Measurements from ENCODE around the gene RAB1A. TPM values are rescaled to one million over a fixed set of nuclear protein-coding genes. Genes with fewer than 3 reads are reported as not detected.

The RAB1A gene
- total and polyA plus RNA-seq, 7 donors = 61.9 to 209 (median 88.1) TPM

DNA sequence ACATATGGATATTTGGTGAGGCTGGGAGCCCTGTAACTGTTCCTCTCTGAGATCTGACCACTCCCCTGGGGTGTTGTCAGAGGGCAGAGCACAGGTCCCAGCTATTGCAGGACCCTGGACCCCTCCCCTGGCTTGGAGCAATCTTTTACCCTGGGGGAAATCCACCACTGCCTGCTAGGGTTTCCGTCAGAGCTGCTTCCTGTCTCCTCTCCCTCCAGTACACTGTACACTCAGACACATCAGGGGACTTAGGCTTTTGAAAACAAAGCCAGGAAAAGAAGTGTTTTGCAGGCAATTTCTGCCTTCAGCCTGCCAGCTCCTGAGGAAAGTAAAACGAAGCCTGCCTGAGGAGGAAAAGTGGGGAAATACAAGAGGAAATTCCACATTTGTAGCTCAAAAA is 86.9 kb downstream of the RAB1A start:
- intact Hi-C loops (cut with DNase I) = loop anchor here (5.0 kb wide), 1 partner anchor 56 kb away; the partner anchor contains the start of gene SLC1A4
- DNase-seq = no peak
- no peaks in the 10 kb centered on the region for H3K36me3 ChIP-seq
- TF ChIP-seq EP300 (IDR thresholded peaks at IDR 0.05) = no peak
- no peak for TF ChIP-seq POLR2AphosphoS5 (IDR thresholded peaks at IDR 0.05)
- no peak for TF ChIP-seq POLR2A (IDR thresholded peaks at IDR 0.05)
- TF ChIP-seq, protein P1, sequence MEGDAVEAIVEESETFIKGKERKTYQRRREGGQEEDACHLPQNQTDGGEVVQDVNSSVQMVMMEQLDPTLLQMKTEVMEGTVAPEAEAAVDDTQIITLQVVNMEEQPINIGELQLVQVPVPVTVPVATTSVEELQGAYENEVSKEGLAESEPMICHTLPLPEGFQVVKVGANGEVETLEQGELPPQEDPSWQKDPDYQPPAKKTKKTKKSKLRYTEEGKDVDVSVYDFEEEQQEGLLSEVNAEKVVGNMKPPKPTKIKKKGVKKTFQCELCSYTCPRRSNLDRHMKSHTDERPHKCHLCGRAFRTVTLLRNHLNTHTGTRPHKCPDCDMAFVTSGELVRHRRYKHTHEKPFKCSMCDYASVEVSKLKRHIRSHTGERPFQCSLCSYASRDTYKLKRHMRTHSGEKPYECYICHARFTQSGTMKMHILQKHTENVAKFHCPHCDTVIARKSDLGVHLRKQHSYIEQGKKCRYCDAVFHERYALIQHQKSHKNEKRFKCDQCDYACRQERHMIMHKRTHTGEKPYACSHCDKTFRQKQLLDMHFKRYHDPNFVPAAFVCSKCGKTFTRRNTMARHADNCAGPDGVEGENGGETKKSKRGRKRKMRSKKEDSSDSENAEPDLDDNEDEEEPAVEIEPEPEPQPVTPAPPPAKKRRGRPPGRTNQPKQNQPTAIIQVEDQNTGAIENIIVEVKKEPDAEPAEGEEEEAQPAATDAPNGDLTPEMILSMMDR (IDR thresholded peaks at IDR 0.05) = no peak
- peak overlapping the region in 1 of 4 donors; percentile 27 for H3K27ac ChIP-seq
- peaks cover 0 to 4% (median 0%) of the 10 kb centered on the region in 4 donors for H3K4me1 ChIP-seq
- H3K27me3 ChIP-seq = no peaks in the 10 kb centered on the region
- WGBS, 2 donors = 68 to 91% methylated on average over 2 of the region's 2 CpGs
- H3K4me3 ChIP-seq = no peak overlapping the region
- peaks cover 0 to 5% (median 0%) of the 10 kb centered on the region in 4 donors for H3K9me3 ChIP-seq

DNA sequence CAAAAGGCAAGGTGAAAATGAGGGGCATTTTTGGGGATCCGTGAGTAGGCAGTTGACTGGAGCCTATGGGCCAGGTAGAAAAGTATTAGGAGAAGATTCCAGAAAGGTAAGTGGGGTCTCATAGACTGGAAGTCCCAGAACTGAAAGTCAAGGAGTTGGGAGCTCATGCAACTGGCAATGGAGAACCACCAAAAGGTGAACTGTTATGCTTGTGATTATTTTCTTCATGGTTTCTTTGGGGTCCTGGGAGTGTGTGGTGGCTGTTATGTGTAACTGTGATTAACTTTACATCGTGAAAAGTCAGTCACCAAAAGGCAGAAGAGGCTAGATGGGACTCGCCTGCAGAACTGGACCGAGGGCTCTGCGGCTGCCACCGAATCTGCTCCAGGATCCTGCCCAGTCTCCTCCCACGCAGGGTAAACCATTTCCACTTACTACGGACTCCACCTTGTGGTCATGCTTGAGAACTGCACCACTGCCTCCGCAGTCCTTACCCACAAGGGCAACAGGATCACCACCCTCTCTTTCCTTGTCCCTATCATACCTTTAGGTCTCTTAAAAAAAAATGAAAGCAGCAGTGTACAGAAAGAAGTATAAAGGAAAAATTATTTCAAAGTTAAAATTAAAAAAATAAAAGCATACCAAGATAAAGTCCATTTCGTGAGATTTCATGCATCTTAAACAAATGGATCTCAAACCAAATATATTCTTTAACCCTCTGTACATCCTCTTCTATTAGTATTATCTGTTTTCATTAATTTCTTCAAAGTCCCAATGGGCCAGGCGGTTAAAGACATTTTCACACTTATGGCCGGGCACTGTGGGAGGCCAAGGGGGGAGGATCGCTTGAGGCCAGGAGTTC is 89.3 kb downstream of the RAB1A start:
- intact Hi-C loops (cut with DNase I) = loop anchor here (1.0 to 5.0 kb wide), 2 partner anchors 53 to 123 kb away; partner anchors contain the start of gene SLC1A4
- no peak overlapping the region for H3K27ac ChIP-seq
- H3K36me3 ChIP-seq = no peaks in the 10 kb centered on the region
- 33% methylated on average over 13 of the region's 13 CpGs for WGBS, 2 donors
- H3K4me3 ChIP-seq = peak overlapping the region in 1 of 4 donors; percentile 23
- H3K9me3 ChIP-seq = peaks cover 0 to 5% (median 0%) of the 10 kb centered on the region in 4 donors
- no peaks in the 10 kb centered on the region for H3K27me3 ChIP-seq
- TF ChIP-seq POLR2AphosphoS5 (IDR thresholded peaks at IDR 0.05) = no peak
- TF ChIP-seq EP300 (IDR thresholded peaks at IDR 0.05) = no peak
- no peak for TF ChIP-seq POLR2A (IDR thresholded peaks at IDR 0.05)
- TF ChIP-seq, protein P1 (IDR thresholded peaks at IDR 0.05) = peak; percentile 87 to 98 (median 96)
- peaks cover 0 to 4% (median 0%) of the 10 kb centered on the region in 4 donors for H3K4me1 ChIP-seq
- peak; percentile 93 for DNase-seq

DNA sequence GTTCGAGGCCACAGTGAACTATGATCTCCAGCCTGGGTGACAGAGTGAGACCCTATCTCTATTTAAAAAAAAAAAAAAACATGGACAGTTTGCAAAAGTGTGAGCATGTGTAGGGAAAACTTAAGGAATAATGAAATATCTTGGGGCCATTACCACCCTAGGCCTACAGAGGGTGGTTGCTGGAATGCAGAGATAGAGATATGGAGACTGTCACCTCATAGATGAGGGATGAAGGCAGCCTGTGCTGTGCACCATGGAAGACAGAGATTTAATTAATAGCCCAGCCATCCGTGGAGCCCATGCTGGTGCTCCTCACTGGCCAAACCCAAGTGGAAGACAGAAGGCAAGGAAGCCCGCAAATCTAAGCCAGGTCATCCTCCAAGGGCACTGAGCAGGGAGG is 90.3 kb downstream of the RAB1A start:
- Histone ChIP-seq H3K36me3 (no peaks in the 10 kb centered on the region), H3K27me3 (no peaks in the 10 kb centered on the region), H3K4me3 (no peak overlapping the region), H3K27ac (no peak overlapping the region), H3K4me1 (peaks cover 0 to 4% (median 0%) of the 10 kb centered on the region in 4 donors), H3K9me3 (peaks cover 0 to 5% (median 0%) of the 10 kb centered on the region in 4 donors)
- intact Hi-C loops (cut with DNase I) = loop anchor here (1.0 to 5.0 kb wide), 2 partner anchors 52 to 122 kb away; partner anchors contain the start of gene SLC1A4
- TF ChIP-seq POLR2A (IDR thresholded peaks at IDR 0.05) (no peak), POLR2AphosphoS5 (IDR thresholded peaks at IDR 0.05) (no peak), EP300 (IDR thresholded peaks at IDR 0.05) (no peak)
- TF ChIP-seq, protein P1 (IDR thresholded peaks at IDR 0.05) = no peak
- 93 to 94% methylated on average over 3 of the region's 3 CpGs for WGBS, 2 donors
- DNase-seq = no peak

DNA sequence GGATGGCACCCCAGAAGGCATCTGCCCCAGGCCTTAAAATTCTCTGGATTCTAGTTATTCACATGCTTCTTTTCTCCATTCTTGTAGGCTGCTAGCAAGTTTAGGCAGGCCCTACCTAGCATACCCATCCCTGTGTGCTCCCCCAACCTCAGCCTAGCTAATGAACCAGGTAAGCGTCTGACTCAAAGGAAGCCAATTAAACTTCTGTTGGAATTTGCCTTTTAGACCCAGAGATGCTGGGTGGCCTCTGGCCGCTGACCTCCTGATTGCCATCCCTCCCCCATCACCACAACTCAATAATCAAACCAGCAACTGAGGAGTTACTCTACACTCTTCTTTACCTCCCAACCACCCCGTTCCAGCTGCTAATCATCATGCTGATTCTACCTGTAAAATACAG is 92.7 kb downstream of the RAB1A start:
- Histone ChIP-seq H3K4me3 (no peak overlapping the region), H3K9me3 (no peaks in the 10 kb centered on the region), H3K36me3 (no peaks in the 10 kb centered on the region), H3K27me3 (no peaks in the 10 kb centered on the region), H3K27ac (no peak overlapping the region), H3K4me1 (peaks cover 0 to 4% (median 0%) of the 10 kb centered on the region in 4 donors)
- no peak for DNase-seq
- 79 to 87% methylated on average over 3 of the region's 3 CpGs for WGBS, 2 donors
- intact Hi-C loops (cut with DNase I) = no loop called here
- TF ChIP-seq, protein P1 (IDR thresholded peaks at IDR 0.05) = no peak
- no peak for TF ChIP-seq EP300 (IDR thresholded peaks at IDR 0.05)
- TF ChIP-seq POLR2AphosphoS5 (IDR thresholded peaks at IDR 0.05) = no peak
- no peak for TF ChIP-seq POLR2A (IDR thresholded peaks at IDR 0.05)

Small RNA genes lying within 50 kb of the gene (small RNA-seq; reads per million reads assigned to genes)
- gene RF00090 = 0 reads per million in 3 donors

Other genes starting within 250 kb of the RAB1A start
- 10 to 100 TPM in 1 of 4 donors, 1 to 10 TPM in 3; 5.0 to 11.4 (median 5.7) TPM for gene SLC1A4, start 140.7 kb downstream of the RAB1A start, total RNA-seq
- gene SLC1A4, start 140.7 kb downstream of the RAB1A start, polyA plus RNA-seq = 10 to 100 TPM in 1 of 3 donors, 1 to 10 TPM in 1, under 1 TPM in 1; 0.60 to 13.4 (median 4.9) TPM
- gene CEP68, start 73.7 kb downstream of the RAB1A start, total RNA-seq = 10 to 100 TPM; 24.4 to 32.1 (median 28.6) TPM
- 1 to 10 TPM; 1.6 to 6.9 (median 4.2) TPM for gene CEP68, start 73.7 kb downstream of the RAB1A start, polyA plus RNA-seq
- gene ACTR2, start 97.7 kb upstream of the RAB1A start, total RNA-seq = 10 to 100 TPM; 70.9 to 98.1 (median 88.1) TPM
- 100 to 1,000 TPM; 126 to 171 (median 142) TPM for gene ACTR2, start 97.7 kb upstream of the RAB1A start, polyA plus RNA-seq

Data from sigmoid colon (tissue), 7 donors.